KBM-7 (cell line): ENCODE measurements around the gene GXYLT2.

Source experiments
- DNase-seq: peaks from one replicate; pipeline ENCODE4 v3.0.0-alpha.2; 2015
- in situ Hi-C: fragments of 300-500 bp; cut with MboI; formaldehyde crosslinking; loops from 2 replicates; pipeline ENCODE4 v1.14.3; 2020; ENCODE audit warnings: low sequenced_read_pairs, low pct_unique_long_range_greater_than_20kb, mixed read lengths

Gene GXYLT2

GRCh38 chr3:72891053-72891855 lies 3.4 kb downstream of the GXYLT2 start:
- peak; percentile 46 for DNase-seq
- in situ Hi-C loops, result no loop called here

GRCh38 chr3:72892081-72892775 lies 4.4 kb downstream of the GXYLT2 start:
- peak; percentile 39 for DNase-seq
- in situ Hi-C loops, result no loop called here

DNA sequence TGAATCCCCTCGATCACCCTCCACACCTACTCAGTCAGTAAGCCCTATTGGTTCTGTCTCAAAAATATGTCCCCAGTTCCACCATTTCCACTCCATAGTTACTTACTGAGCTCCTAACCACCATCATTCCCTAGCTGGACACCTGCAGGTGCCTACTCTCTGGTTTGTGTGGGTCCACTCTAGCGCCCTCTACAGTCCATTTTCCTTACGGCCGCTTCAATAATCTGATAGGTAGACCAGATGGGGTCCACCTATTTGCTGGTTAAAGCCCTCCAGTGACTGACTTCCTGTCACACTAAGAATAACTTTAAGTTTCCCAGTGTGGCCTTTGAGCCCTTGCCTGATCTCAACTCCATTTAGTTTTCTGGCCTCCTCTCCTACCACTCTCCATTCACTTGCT lies 5.0 kb downstream of the GXYLT2 start:
- peak; percentile 71 for DNase-seq
- in situ Hi-C loops, result no loop called here

- in situ Hi-C loops, result no loop called here
- DNase-seq, result peak; percentile 31
These were observed 7.2 kb downstream of the GXYLT2 start for GRCh38 chr3:72894976-72895552.

- DNase-seq, result no peak
- in situ Hi-C loops, result no loop called here
These were observed 9.3 kb downstream of the GXYLT2 start for GRCh38 chr3:72896996-72897757.

DNA sequence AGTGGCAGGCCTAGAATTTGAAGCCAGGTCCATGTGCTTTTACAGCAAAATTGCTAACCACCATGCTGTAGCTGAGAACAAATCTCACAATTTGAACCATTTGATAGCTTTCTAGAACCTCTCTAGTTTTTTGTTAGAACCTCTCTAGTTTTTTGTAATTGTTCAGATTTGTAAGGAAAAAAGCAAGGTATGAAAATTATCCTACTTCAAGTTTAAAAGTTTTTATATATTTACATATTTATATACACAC lies 9.8 kb downstream of the GXYLT2 start:
- in situ Hi-C loops, result no loop called here
- no peak for DNase-seq

DNA sequence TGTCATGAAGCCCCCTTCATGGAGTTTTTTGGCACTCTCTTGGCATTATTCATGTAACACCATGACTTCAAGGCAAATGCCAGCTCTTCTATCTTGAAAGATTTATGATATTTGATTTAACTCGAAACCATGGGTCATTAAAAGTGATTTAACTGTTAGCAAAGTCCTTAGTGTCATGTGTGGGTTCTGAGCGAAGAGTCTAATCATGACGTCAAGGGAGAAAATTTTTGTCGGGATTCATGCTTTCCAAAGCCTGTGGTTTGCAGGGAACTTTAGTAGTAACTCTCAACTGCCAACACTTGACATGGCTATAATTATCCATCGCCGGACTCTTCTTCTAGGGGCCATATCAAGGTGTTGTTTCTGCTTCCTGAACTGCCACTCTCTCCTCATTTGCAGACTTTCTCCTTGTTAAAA lies 11.5 kb downstream of the GXYLT2 start:
- in situ Hi-C loops, result no loop called here

DNA sequence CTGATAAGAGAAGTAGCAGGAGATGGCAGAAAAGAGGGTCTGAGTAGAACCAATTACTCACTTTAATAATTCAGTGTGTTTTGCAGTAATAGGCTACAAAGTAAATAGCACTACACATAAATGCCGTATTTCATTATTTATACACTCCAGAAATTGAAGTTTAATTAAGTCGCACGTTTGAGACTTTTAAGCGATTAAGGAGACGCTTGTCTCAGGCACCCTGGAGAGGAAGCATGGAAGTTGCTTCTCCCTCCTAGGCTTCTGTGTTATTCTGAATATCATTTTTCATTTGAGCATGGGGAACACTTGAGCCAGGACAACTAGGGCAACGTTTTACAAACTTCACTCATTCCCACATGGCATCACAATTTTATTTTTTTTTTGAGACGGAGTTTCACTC lies 12.2 kb downstream of the GXYLT2 start:
- DNase-seq, result no peak
- in situ Hi-C loops, result no loop called here

More for the DNA sequence above, 11.5 kb downstream of the GXYLT2 start:
- no peak for DNase-seq

DNA sequence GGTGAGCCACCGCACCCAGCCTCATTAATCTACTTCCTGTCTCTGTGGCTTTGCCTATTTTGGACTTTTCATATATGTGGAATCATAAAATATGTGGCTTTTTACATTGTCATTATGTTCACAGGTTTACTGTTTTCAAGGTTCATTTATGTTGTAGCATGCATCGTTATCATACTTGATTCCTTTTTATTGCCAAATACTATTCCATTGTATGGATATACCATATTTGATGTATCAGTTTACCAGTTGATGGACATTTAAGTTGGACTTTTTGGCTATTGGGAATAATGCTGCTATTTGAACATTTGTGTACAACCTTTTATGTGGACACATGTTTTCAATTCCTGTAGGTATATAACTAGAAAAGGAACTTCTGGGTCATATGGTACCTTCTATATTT lies 14.0 kb downstream of the GXYLT2 start:
- no peak for DNase-seq
- in situ Hi-C loops, result no loop called here

DNA sequence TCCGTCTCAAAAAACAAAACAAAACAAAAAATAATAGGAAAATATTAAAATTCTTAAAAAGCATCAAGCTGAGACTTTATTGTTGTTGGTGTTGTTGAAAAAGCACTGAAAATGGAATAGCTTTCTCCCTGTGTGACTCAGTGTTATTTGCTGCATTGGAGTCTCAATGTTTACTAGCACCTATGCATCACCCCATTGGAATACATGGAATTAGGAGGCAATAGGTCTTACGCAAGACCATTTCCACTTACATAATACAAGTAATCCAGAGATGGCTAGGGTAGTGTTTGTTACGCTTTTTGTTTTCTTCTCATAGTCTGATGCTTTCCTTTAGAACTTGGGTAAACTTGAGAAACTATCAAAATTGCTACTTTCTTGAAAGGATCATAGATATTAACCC lies 15.2 kb downstream of the GXYLT2 start:
- in situ Hi-C loops, result no loop called here
- DNase-seq, result no peak

DNA sequence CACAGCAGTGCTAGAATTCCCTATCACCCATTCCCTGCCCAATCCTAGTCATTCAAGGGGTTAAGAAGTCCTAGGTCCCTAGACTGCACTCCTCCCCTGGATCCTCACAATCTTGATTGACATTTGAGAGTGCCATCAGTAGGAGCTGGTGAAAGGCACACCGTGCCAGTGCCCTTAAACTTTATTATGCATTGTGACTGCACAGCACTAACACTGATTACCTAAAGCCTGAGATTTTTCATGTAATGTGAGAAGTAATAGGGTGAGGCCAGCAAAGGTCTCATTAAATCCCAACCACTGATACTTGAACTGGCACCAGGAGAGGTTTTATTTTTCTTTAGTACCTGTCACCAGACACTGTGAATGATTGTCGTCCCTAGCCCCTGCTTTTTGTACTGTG lies 16.3 kb downstream of the GXYLT2 start:
- DNase-seq, result no peak
- in situ Hi-C loops, result no loop called here

DNA sequence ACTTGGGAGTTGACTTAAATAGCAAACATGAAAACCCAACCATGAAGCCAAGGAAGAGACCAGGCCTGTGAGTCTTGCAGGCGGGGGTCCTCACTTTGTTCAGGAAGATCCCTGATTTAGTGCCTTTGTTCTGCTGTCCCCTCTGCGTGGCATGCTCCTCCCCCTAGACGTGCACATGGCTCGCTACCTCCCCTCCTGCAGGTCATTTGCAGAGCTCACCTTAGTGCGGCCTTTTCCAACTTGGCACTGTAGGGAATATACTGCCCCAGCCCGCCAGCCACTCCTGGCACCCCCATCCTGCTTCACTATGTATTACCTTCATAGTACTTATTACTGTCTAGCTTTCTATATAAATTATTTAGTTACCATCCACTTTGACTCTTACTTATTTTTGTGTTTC lies 18.3 kb downstream of the GXYLT2 start:
- in situ Hi-C loops, result no loop called here
- DNase-seq, result no peak

- no peak for DNase-seq
These were observed 19.4 kb downstream of the GXYLT2 start for GRCh38 chr3:72907131-72907711.

GRCh38 chr3:72907731-72908620 lies 20.1 kb downstream of the GXYLT2 start:
- DNase-seq, result no peak
- in situ Hi-C loops, result no loop called here

More at GRCh38 chr3:72907131-72907711, 19.4 kb downstream of the GXYLT2 start:
- in situ Hi-C loops, result no loop called here

DNA sequence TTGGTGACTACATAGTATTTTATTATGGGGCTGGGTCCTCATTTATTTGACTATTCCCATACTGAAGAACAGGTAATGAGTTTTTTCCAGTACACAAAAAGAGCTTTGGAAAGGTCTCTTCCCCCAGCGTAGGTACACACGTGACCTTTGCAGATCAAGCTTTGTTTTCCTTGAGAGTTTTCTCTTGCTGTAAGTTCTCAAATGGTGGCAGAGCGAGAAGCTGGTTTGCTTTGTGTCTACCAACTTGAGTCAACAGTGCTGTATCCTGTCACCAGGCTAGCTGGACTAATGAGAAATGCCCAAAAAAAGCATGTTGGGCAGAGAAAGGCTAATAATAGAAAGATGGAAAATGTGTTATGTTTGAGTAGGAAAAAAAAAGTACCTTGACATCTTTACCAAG lies 21.7 kb downstream of the GXYLT2 start:
- in situ Hi-C loops, result no loop called here

DNA sequence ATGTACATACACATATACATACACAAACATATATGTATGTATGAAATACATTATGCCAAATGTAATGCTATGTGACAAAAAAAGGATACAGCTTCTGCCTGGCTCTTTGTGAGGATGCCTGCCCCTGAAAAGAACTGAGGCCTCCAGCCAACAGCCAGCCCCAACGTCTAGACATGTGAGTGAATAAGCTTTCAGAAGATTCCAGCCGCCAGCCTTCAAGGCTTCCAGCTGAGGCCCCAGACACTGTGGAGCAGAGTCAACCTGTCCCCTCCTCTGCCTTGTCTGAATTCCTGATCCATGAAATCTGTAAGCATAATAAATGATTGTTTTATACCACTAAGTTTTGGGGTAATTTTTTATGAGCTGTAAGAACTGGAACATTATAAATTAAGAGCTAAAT lies 24.7 kb downstream of the GXYLT2 start:
- in situ Hi-C loops, result no loop called here
- DNase-seq, result no peak

More for the DNA sequence above, 21.7 kb downstream of the GXYLT2 start:
- no peak for DNase-seq

DNA sequence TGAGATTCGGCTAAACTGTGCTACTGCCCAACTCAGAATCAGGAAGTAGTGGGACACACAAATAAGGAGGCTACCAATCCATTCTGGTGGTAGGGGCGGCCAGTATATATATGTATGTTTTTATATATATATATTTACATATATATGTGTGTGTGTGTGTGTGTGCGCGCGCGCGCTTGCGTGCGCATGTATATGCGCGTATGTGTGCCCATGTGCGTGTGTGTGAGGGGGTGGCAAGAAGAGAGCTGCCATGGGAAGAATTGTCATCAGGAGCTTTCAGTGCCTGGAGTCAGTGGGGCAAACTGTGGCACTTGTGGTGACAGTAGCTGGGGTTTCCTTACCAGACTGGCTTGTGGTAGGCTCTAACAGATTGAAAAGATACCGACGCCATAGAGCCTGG lies 26.5 kb downstream of the GXYLT2 start:
- in situ Hi-C loops, result no loop called here
- DNase-seq, result no peak

- in situ Hi-C loops, result no loop called here
- no peak for DNase-seq
These were observed 28.4 kb downstream of the GXYLT2 start for GRCh38 chr3:72916250-72916649.

DNA sequence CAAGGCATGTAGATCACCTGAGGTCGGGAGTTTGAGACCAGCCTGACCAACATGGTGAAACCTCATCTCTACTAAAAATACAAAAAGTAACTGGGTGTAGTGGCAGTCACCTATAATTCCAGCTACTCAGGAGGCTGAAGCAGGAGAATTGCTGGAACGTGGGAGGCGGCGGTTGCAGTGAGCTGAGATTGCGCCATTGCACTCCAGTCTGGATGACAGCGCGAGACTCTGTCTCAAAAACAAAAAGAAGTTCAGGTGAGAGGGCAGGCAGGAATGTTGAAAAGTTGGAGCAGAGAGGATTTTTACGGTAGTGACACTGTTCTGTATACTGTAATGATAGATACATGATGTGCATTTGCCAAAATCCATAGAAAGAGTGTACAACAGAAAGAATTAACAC lies 31.7 kb downstream of the GXYLT2 start:
- no peak for DNase-seq
- in situ Hi-C loops, result no loop called here
